ENCODE data around the gene PPP1R3D. TPM values are rescaled to one million over a fixed set of nuclear protein-coding genes. Genes with fewer than 3 reads are reported as not detected.
"Not testable (repeated sequence)": the region's sequence is repeated elsewhere in the genome, so short reads cannot be mapped to it uniquely, and the experiment has no call there.

The PPP1R3D gene
- total RNA-seq, 2 donors from 2014 or later, result 6.0 to 8.3 TPM

DNA sequence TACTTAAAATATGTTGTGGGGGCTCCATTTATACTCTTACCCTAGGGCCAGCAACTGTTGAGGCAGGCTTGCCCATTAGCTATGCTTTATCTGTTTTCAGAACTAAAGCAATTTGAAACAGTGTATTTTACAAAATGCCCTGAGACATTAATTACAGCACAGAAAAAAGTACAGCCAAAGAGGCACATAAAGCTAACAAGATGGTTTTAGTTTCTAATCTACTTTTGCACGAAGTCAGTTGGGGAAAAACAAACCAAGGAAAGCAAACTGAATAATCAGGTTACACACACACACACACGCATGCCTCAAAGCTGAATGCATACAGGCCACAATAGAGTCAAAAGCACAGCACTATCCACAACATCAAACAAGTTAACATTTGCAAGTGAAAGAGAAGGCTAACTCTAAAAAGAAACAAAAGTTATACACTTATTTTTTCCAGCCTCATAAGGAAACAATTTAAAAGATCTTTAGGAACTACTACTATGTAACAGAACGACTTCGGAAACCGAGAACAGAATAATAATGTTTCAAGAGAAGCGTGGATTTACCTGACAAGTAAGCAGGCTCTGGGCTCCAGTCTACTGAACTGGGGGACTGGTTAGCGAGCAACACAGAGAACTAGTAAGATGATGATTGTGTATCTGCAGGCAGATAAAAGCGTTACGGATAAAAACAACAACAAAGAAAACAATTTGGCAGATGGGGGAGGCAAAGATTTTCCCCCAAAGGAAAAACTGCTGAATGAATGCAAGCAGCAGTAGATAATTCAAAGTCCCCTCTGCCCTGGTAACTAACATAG lies 8.4 kb downstream of the PPP1R3D start:
- DNase-seq (no peak), ATAC-seq (no peak)
- intact Hi-C loops (cut with DNase I), result no loop called here

GRCh38 chr20:59925899-59926298 lies 14.2 kb downstream of the PPP1R3D start:
- no peak for DNase-seq
- ATAC-seq, result no peak
- intact Hi-C loops (cut with DNase I), result no loop called here

DNA sequence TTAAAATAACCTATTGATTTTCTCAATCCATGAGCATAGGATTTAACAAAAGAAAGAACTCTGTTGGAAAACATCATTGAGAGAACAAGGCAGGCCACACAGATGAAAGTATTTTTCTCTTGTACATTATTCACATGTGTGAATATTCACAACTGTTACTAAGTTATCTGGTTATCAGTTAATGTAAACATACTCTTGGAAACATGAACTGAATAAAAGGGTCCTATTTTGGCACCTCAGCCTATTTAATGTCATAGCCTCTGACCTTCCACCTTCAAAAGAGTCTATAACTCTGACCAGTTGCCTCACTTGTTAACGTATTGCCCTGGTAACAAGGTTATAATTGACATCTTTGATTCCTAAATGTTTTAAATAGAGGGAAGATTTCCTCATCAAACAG lies 14.7 kb downstream of the PPP1R3D start:
- ATAC-seq (no peak), DNase-seq (no peak)
- intact Hi-C loops (cut with DNase I), result no loop called here

GRCh38 chr20:59923514-59923913 lies 16.6 kb downstream of the PPP1R3D start:
- no peak for ATAC-seq
- intact Hi-C loops (cut with DNase I), result no loop called here
- DNase-seq, result no peak

DNA sequence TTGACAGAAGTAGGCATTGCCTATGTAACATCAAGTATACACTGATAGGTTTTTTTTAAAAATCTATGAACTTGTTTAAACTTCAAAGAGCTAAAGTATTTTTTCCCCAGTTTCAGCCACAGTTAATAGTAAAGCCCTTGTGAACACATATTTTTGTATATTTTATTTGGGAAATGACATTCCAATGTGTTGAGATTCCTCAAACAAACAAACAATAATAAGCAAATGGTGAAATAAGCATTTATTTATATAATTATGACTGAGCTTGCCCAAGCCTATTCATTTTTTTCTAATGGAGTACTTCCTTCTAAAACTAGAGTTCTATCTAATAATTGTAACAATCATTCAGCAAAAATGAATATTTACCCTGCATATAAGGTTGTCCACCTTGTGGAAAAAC lies 19.2 kb downstream of the PPP1R3D start:
- intact Hi-C loops (cut with DNase I), result no loop called here
- DNase-seq (no peak), ATAC-seq (no peak)

- DNase-seq, result no peak
- ATAC-seq, result no peak
- intact Hi-C loops (cut with DNase I), result no loop called here
These were observed 27.5 kb downstream of the PPP1R3D start for GRCh38 chr20:59912609-59913008.

- intact Hi-C loops (cut with DNase I), result no loop called here
- ATAC-seq (no peak), DNase-seq (no peak)
These were observed 29.1 kb downstream of the PPP1R3D start for GRCh38 chr20:59911041-59911440.

GRCh38 chr20:59908855-59909254 lies 31.2 kb downstream of the PPP1R3D start:
- DNase-seq (no peak), ATAC-seq (no peak)
- intact Hi-C loops (cut with DNase I), result no loop called here

- ATAC-seq (no peak), DNase-seq (no peak)
- intact Hi-C loops (cut with DNase I), result no loop called here
These were observed 36.5 kb downstream of the PPP1R3D start for GRCh38 chr20:59903621-59904020.

DNA sequence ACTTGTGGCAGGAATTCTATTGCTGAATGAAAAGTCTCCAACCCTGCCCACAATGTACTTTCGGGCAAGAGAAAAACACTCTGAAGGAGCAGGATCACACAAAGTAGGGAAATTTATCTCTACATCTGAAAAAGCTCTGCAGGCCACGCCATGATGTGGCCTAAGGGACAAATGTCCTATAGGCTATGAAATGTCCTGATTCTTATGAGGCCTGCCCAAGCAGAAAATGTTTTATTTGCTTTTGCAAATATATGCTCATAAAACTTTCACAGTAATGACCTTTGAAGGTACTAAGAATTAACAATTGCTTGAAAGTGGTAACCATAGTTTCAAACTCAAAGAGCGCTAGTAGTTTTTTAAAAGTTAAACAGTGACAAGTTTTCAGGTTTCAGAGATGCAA lies 37.6 kb downstream of the PPP1R3D start:
- ATAC-seq (no peak), DNase-seq (no peak)
- intact Hi-C loops (cut with DNase I), result no loop called here

DNA sequence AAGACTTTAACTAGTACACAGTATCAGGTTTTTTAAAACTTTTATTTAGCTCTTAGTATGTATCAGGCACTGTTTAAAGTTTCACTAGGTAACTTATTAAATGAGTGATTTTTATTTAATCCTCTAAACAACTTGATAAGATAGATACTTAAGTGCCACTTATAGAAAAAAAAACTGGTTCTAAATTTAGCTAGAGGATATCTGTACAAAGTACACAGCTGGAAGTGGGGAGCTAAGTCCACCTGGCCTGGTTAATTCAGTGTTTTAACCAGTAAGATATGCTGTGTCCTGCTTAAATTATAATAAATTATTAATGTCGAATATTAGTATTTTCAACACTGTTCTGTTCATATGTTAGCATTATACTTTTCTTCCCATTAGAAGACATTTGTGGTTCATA lies 44.2 kb downstream of the PPP1R3D start:
- intact Hi-C loops (cut with DNase I), result no loop called here
- ATAC-seq (no peak), DNase-seq (no peak)

- intact Hi-C loops (cut with DNase I), result no loop called here
- no peak for ATAC-seq
- no peak for DNase-seq
These were observed 48.5 kb downstream of the PPP1R3D start for GRCh38 chr20:59891581-59891980.

DNA sequence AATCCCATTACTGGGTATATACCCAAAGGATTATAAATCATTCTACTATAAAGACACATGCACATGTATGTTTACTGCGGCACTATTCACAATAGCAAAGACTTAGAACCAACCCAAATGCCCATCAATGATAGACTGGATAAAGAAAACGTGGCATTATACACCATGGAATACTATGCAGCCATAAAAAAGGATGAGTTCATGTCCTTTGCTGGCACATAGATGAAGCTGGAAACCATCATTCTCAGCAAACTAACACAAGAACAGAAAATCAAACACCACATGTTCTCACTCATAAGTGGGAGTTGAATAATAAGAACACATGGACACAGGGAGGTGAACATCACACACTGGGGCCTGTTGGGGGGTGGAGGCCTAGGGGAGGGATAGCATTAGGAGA lies 50.1 kb downstream of the PPP1R3D start:
- ATAC-seq; intact Hi-C loops (cut with DNase I): not testable (repeated sequence)

DNA sequence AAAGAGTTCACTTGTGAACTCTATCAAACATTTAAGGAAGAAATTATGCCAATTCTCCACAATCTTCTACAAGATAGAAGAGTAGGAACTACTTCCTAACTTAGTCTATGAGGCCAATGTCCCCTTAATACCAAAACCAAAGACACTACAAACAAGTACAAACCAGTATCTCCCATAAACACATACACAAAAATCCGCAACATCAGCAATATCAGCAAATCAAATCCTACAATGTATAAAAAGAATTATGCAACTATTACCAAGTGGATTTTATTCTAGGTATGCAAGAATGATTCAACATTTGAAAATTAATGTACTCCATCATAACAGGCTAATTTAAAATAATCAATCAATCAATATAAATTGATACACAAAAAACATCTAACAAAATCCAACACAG lies 52.1 kb downstream of the PPP1R3D start:
- ATAC-seq, result no peak
- no peak for DNase-seq
- intact Hi-C loops (cut with DNase I), result no loop called here

More for the DNA sequence above, 50.1 kb downstream of the PPP1R3D start:
- not testable (repeated sequence) for DNase-seq

Other genes starting within 250 kb of the PPP1R3D start
- gene SYCP2, start 6.7 kb downstream of the PPP1R3D start, total RNA-seq, result 1 to 10 TPM; 1.8 to 2.2 TPM
- 10 to 100 TPM; 10.2 to 29.0 TPM for gene FAM217B, start 84 bp upstream of the PPP1R3D start, total RNA-seq
- gene CDH26, start 18.1 kb upstream of the PPP1R3D start, total RNA-seq, result 1 to 10 TPM in 1 of 2 donors, under 1 TPM in 1; 0.84 to 1.4 TPM

Data from left cardiac atrium (tissue), 4 donors.